GM18511 (cell line): Measurements from ENCODE around the gene CACNA1F.

ENCODE experiments used
- ATAC-seq: cut with Tn5 transposase; IDR thresholded peaks from one replicate; pipeline ENCODE4 v1.9.1; 2021; ENCODE audit warnings: mild to moderate bottlenecking, moderate library complexity; ENCODE audit not compliant: unreplicated experiment

Gene CACNA1F

DNA sequence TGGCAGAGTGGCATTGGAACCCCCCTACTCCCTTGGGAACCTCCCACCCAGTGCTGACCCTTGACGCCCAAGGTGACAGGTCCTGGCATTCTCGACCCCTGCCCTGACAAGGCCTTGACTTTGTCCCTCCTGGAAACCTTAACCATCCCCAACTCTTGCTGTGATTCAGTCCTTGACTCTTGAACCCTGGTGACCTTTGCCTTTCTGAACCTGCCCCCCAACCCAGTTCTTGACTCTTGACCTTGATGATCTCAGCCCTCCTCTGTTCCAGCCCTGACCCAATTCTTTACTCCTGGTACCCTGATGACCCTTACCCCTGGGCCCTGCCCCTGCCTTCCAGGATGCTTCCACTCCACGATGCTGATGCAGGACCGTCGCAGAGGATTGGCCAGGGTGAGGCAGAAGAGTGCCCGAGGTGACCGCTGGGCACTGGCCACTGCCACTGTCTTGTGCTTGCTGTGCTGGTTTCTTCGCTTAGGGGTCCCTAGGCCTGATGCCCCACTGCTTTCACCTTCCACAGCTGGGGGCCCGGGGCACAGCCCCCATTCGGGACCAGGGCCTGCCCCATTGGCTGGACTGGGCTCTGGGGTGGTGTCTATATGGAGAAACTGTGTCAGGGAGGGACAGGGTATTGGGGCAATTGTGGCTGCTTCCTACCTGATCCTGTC is 1.7 kb downstream of the CACNA1F start:
- no peak for ATAC-seq

DNA sequence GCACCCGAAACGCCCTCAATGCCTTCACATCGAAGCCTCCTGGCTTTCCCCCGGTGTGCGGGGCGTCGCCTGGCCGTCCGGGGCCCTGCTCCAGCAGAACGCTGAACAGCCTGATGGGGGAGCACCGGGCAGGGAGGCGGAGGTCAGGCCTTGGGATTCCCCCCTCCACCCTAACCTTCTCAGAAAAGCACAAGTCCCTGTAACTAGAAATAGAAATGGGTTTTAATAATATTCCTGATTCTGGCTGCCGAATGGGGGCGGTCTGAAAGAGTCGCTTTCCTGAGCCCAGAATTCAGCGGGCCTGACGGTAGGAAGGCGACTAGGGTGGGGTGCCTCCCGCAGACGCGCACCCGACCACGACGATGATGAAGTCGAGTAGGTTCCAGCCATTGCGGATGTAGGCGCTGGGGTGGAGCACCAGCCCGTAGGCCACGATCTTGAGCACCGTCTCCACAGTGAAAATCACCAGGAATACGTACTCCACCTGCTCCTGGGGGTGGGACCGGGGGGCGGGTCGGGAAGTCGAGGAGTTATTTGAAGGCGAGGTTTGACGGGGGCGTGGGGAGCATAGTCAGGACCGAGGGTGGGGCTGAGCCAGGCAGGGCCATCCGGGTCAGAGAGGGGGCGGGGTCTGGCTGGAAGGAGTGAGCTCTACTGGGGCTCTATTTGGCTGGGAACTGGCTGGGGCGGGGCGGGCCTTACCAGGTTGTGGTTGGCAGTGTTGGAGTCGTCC is 2.5 kb downstream of the CACNA1F start:
- peak; percentile 68 for ATAC-seq

DNA sequence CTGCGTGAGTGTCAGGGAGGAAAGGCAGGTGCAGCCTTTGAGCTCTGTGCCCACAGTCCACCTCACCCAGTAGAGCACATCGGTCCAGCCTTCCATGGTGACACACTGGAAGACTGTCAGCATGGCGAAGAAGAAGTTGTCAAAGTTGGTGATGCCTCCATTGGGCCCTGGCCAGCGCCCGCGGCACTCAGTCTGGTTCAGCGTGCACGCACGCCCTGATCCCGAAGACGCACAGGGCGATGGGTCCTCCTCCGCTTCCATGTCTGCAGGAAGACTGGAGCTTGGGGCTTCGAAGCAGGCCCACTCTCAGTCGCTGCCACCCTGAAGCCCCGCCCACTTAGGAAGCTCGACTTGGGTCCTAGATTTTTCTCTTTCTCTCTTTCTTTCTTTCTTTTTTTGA is 5.0 kb downstream of the CACNA1F start:
- ATAC-seq = no peak

DNA sequence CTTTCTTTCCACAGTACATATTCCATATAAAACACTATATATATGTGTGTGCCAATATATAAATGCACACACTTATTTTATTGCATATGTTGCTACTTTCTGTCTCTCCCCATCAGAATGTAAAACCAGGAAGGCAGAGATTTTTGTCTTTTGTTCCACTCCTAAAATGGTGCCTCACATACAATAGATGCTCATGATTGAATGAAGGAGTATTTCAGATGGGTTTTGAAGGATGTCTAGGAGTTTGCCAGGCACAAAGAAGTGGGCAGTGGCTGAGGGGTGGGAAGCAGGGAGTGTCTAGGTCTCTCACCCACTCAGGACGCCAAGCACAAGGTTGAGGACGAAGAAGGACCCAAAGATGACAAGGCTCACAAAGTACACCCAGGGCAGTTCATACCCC is 5.4 kb downstream of the CACNA1F start:
- ATAC-seq = no peak

DNA sequence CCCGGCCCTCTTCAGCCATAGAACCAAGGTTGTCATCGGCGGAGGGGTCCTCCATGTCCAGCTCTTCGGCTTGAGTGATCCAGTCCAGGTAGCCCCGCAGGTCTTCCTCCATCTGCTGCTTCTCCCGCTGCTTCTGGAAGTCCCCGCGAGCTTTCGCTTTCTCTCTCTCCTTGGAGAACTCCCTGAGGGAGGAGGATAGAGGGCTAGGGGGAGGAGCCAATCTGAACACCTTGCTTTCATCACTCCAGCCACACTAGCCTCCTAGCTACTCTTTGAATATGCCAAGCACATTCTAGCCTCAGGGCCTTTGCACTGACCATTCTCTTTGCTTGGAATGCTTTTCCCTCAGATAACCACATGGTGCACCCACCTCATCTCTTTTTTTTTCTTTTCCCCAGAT is 6.2 kb downstream of the CACNA1F start:
- no peak for ATAC-seq

DNA sequence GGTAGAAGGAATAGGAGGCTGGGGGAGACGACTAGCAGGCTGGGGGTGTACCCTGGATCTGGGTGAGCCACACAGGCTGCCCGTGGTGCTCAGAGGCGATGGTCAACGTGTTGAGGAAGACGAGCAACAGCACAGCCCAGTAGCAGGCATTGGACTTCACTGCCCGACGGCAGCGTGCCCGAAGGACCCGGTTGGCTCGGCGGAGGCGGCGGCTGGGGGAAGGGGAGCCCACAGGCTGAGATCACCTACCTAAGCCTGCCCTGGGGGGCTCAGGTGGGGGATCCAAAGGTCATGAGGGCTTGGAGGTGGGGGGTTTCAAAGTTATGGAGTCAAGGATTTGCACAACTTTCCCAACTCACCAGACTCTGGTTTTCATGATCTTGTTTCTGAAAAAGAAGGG is 7.3 kb downstream of the CACNA1F start:
- ATAC-seq = no peak

DNA sequence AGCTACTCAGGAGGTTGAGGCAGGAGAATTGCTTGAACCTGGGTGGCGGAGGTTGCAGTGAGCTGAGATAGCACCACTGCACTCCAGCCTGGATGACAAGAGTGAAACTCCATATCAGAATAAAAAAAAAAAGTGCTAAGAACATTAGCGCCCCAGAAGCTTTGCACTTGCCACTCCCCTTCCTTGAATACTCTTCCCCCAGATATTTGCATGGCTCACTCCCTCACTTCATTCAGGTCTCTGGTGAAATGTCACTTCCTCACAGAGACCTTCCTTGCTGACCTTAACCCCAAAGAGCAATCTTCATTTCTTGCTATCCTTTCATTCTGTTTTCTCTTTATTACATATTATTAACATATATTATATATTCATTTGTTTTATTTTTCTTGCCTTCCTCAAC is 11.3 kb downstream of the CACNA1F start:
- no peak for ATAC-seq

DNA sequence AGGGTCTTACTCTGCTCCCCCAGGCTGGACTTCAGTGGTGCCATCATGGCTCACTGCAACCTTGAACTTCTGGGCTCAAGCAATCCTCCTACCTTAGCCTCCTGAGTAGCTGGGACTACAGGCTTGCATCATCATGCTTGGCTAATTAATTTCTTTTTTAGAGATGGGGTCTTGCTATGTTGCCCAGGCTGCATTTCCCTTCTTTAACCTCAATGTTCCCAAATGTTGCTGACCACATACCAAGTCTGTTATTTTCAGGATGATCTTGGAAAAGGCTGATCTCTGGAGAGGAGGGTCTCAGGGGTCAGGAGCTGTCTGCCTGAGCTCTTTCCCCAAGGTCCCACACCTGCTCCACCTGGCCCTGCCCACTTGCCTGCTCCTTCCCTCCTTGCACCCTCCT is 13.0 kb downstream of the CACNA1F start:
- ATAC-seq = no peak

DNA sequence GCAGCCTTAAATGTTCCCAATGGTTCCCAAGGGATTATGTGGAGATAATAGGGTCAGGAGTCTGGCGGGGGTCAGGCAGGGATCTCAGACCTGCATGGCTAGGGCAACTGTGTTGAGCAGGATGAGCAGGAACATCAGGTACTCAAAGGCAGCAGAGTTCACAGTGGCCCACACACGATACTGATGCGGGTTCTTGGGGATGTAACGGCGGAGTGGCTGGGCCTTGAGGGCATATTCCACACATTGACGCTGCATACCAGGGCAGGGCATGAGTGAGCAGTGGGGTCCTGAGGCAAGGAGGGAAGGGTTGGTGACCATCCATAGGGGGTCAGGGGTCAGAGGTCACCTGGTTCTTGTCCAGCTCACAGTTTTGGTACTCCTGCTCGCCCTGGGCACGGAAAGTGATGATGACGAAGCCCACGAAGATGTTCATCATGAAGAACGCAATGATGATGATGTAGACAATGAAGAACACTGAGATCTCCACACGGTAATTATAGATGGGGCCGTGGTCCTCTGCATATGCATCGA is 18.1 kb downstream of the CACNA1F start:
- ATAC-seq = no peak

DNA sequence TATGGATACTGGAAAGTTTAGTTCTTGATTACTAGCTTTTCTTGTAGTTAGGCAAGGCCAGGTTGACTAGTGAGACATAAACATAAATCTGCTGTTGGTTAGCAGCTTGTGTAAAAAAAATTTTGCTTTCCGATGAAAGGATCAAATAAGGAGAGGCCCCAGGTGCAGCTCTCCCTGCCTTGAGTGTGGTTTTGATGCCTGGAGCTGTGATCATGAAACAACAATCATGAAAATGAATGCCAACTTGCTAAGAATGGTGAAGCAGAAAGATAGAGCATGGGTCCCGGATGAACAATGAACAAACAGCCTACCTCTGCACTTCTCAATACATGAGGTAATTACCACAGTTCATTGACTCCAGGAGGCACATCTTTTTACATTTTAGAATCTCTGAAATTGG is 18.7 kb downstream of the CACNA1F start:
- ATAC-seq = no peak

DNA sequence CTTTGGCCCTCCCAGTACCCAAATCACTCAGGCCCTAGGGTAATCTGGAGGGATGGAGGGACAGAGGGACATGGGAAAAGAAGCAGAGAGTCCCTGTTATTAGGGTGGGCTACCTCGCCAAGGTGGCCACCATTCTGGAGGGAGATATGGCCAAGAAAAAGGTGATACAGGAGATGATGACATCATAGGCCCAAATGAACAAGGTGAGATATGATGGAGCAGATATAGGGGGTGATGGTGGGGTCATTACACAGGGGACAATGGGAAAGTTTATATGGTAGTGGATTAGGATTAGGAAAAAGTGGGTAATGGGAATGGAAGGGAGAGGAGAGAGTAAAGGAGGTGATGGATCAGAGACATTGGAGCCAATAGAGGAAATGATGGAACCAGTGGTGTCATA is 20.3 kb downstream of the CACNA1F start:
- no peak for ATAC-seq

DNA sequence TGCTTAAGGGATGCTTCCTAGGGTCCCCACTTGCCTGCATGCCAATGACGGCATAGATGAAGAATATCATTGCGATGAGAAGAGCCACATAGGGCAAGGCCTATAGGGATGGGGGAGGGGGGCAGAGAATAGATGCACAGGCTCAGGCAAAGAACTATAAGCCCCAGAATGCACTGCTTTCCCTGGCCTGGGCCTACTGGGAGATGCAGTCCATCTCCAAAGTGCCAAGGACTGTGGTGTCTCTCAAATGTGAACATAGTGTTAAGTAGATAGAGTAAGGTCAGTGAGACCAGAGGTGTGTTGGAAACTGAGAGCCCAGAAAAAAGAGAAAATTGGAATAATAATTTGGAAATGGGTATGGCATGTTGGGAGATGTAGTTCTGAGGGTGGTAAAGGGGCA is 20.9 kb downstream of the CACNA1F start:
- no peak for ATAC-seq

DNA sequence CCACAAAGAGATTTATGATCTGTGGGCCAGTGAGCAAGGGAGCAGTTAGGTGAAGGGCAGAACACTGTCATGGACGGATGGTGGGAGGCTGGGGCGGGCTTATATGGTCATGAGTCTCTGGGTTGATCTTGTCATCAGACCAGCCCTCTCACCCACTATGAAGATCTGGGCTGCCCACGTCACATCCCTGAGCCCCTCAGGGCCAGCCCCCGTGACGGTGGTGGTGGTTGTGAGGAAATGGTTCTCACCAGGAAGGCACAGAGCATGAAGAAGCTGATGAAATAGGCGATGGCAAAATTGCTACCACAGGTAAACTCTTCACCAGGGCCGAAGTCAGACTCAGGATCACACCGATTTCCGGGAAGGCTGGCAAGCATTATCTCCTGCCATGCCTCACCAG is 22.1 kb downstream of the CACNA1F start:
- no peak for ATAC-seq

DNA sequence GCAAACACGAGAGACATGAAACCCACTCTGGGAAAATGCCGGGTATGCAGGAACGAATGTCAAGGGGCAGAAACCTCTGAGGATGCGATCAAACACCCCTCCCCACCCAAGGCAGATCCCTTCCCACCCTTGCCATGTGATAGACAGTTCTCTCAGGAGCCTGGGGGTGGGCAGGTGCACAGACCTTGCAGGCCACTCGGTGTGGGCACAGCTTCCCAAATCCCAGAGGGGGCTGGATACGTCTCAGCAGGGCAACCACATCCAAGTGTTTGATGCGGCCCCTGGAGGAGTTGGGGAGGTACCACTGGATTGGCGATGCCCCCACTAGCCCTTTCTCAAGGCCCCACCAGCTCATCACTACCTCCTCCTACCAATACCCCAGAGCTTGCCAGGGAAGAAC is 22.7 kb downstream of the CACNA1F start:
- ATAC-seq = no peak

DNA sequence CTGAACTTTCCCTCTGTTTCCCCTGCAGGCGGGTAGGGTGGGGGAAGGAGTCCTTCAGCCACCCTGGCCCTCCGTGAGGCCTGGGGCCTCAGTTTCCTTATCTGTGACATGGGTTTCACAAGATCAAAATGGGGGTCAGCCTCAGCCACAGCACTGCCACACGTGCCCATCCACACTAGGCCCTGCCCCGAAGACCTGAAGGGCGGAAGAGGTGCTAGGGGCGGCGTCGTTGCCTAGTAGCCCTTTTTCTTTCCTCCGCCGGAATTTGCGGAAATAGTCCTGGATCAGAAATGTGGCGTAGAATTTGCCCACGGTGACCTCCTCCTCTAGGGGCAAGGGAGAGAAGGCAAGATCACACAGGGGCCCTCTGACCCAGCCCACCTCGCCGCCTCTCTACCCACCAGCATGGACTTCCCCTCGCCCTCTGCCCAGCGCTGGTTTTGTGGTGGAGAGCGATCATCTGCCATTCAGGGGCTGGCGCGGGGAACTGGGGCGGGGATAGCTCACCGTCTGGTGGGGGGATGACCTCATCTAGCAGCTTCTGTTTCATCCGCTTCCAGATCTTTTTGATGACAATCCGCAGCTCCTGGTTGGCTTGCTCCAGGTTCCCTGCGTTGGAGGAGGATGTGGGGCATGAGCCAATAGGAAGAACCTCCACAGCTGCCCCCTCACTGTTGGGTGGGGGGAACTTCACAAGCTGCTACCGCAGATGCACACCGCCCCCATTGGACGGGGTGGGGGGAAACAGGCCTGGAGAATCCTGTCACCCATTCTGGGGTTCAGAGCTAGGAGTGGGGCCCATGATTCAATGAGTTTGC is 23.5 kb downstream of the CACNA1F start:
- no peak for ATAC-seq

DNA sequence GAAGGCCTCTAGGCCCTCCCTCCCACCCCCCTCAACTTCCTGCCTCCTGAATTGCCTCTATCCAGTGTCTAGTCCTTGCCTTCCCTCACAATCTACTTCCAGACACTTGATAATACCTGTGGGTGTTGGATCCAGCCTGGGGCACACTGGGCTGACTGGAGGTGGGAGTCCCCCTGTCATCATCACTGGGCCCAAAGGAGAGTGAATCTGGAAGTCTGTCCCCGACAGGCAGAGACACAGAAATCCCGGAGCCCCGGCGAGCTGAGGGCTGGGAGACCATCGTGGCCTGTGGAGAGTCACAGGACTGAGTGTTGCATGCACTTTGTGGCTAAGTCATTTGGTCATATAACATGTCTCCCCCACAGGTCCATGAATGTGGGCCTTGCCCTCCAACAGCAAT is 24.7 kb downstream of the CACNA1F start:
- no peak for ATAC-seq

DNA sequence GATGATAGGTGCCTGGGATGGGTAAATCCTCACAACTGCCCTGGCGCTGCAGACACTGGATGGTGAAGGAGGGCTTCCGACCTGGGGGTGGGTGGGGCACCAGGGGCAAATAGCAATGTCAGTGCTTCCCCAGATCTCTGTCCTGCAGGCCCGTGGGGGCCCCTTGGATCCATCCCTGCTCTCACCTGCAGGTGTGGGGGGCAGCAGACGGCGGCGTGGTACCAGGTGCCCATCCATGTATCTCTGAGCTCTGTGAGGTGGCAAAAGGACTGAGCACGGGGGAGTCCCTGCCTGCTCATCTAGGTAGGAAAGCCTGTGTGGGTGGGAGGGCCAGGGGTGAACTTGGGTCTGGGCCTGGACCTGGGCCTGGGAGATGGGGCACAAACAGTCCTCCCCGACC is 26.6 kb downstream of the CACNA1F start:
- no peak for ATAC-seq

DNA sequence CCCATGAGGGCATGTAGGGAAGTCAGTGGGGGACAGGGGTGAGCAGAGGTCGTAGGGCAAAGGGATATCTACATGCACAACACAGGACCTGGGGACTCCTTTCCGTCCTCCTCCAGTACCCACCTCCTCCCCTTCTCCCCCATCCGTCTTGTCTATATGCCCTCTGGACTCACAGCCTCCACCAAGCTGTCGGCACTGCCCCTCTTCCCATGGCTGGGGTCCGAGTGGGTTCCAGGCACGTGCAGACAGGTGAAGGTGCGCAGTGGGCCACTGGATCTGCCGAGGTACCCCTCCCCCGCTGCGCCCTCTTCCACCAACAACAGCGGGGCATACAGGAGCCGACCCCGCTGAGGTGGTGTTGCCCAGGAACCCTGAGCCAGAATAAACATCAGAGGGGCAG is 27.7 kb downstream of the CACNA1F start:
- no peak for ATAC-seq

DNA sequence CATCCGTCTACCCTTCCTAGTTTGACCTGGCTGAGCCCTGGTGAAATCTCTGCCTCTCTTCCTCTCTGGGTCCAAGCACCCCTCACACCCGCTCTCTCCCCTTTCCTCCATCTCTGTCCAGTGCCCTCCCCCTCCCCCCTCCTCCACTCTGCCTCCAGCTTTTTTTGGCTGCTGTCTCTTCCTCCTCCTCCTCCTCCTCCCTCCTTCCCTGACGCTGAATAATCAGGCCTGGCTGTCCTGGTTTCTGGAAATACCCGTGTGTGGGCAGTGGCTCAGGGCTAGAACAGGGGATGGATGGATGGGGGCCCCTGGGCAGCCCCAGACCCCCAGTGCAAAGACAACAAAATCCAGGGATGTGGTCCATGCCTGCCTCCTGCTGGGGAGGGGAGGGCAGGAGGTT is 28.4 kb downstream of the CACNA1F start:
- no peak for ATAC-seq

DNA sequence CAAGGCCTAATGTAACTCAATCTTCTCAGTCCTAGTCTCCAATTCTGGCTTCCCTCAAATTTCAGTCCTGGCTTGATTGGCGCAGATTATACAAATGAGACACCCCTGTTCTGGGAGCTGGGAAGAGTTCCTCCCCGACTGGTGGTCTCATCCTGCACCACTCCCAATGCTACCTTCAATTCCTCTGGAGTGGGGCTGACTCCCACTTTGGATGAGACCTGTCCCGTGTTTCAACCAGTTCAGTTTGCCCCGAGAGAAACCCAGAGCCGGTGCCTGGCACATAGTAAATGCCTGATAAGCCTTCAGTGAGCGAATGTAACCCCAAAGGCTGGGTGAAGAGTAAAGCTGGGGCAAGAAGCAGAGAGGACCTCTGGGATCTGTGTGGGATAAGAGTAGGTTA is 29.1 kb downstream of the CACNA1F start:
- ATAC-seq = no peak

DNA sequence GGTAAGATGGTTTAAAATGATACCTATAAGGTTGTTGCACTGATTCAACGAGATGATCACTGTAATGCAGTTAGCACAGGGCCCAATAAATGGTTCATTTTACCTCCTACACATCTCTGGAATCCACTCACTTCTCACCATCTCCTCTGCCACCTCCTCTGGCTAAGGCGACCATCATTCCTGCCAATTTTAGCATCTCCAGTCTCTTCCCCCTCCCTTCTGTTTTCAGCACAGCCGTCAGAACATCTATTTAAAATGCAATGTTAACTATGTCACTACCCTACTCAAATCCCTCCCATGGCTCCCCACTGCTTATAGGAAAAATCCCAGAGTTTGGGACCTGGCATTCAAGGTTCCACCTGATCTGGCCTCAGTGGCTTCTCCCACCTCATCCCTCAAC is 29.6 kb downstream of the CACNA1F start:
- no peak for ATAC-seq

DNA sequence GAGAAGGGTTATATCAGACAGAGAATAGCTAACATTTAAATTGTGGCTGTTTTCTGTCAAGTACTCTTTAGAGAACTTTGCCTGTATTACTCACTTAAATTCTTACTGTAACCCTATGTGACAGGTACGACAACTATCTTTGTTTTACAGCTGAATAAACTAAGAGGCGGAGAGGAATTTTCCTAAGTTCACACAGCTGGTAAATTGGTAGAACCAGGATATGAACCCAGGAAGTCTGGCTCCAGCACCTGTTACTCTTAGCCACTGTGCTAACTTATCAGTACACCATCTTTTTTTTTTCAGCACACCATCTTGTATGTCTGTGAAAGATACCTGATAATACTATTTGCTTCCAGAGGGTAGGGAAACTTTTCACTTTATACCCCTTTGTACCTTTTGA is 31.1 kb downstream of the CACNA1F start:
- ATAC-seq = no peak
